A673 (cell line): ENCODE measurements around the gene GALNT12.

Experiments used
- EZH2 ChIP-seq: fragments of 200-600 bp; sonication (generic); IDR thresholded peaks from 2 replicates; pipeline ENCODE4 v1.6.1; 2017; ENCODE audit warnings: borderline replicate concordance, low read depth, mild to moderate bottlenecking, mixed read lengths, antibody characterized with exemption, low read length; ENCODE audit not compliant: poor library complexity, severe bottlenecking
- TF ChIP-seq, protein P1 (sequence below): fragments of 300-800, 200-600 bp; sonication (generic); conservative IDR thresholded peaks from 2 replicates; pipeline ENCODE4 v1.5.1; 2017; ENCODE audit warnings: low read depth, mild to moderate bottlenecking, antibody characterized with exemption, low read length, moderate library complexity, mixed read lengths

GRCh38 chr9:98819231-98819630 is 11.8 kb downstream of the GALNT12 start:
- TF ChIP-seq, protein P1, sequence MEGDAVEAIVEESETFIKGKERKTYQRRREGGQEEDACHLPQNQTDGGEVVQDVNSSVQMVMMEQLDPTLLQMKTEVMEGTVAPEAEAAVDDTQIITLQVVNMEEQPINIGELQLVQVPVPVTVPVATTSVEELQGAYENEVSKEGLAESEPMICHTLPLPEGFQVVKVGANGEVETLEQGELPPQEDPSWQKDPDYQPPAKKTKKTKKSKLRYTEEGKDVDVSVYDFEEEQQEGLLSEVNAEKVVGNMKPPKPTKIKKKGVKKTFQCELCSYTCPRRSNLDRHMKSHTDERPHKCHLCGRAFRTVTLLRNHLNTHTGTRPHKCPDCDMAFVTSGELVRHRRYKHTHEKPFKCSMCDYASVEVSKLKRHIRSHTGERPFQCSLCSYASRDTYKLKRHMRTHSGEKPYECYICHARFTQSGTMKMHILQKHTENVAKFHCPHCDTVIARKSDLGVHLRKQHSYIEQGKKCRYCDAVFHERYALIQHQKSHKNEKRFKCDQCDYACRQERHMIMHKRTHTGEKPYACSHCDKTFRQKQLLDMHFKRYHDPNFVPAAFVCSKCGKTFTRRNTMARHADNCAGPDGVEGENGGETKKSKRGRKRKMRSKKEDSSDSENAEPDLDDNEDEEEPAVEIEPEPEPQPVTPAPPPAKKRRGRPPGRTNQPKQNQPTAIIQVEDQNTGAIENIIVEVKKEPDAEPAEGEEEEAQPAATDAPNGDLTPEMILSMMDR = no peak
- TF ChIP-seq EZH2 = no peak
